GM12865 (cell line): Measurements from ENCODE around the gene NCOA4.
"Not testable (repeated sequence)": the region's sequence is repeated elsewhere in the genome, so short reads cannot be mapped to it uniquely, and the experiment has no call there.

Experiments used
- DNase-seq: peaks from one replicate; pipeline ENCODE4 v3.0.0; 2010; ENCODE audit warnings: low read depth
- H3K4me3 ChIP-seq: 2 replicates; pipeline ENCODE4 v1.5.1; 2011; ENCODE audit warnings: mild to moderate bottlenecking, low read depth, low read length, control low read depth
- TF ChIP-seq, protein P1 (sequence below): IDR thresholded peaks from 2 replicates; pipeline ENCODE4 v1.5.1; 2011; ENCODE audit warnings: low read length, control low read depth, low read depth, inconsistent platforms; ENCODE audit not compliant: insufficient read depth; ENCODE audit errors: missing control alignments

Gene NCOA4

GRCh38 chr10:46052791-46053375 is 22.5 kb upstream of the NCOA4 start:
- H3K4me3 ChIP-seq, result no peak overlapping the region
- DNase-seq, result no peak
- TF ChIP-seq, protein P1, sequence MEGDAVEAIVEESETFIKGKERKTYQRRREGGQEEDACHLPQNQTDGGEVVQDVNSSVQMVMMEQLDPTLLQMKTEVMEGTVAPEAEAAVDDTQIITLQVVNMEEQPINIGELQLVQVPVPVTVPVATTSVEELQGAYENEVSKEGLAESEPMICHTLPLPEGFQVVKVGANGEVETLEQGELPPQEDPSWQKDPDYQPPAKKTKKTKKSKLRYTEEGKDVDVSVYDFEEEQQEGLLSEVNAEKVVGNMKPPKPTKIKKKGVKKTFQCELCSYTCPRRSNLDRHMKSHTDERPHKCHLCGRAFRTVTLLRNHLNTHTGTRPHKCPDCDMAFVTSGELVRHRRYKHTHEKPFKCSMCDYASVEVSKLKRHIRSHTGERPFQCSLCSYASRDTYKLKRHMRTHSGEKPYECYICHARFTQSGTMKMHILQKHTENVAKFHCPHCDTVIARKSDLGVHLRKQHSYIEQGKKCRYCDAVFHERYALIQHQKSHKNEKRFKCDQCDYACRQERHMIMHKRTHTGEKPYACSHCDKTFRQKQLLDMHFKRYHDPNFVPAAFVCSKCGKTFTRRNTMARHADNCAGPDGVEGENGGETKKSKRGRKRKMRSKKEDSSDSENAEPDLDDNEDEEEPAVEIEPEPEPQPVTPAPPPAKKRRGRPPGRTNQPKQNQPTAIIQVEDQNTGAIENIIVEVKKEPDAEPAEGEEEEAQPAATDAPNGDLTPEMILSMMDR, result no peak

- no peak for DNase-seq
- TF ChIP-seq, protein P1, result no peak
- no peak overlapping the region for H3K4me3 ChIP-seq
Observed at GRCh38 chr10:46052057-46052790, 21.8 kb upstream of the NCOA4 start.

- no peak overlapping the region for H3K4me3 ChIP-seq
- peak; percentile 14 for DNase-seq
- TF ChIP-seq, protein P1, result no peak
Observed at GRCh38 chr10:46050941-46051623, 20.7 kb upstream of the NCOA4 start.

GRCh38 chr10:46049497-46049831 is 19.0 kb upstream of the NCOA4 start:
- not testable (repeated sequence) for H3K4me3 ChIP-seq, DNase-seq

- DNase-seq, result no peak
- TF ChIP-seq, protein P1, result no peak
Observed at GRCh38 chr10:46048152-46048551, 17.7 kb upstream of the NCOA4 start.

DNA sequence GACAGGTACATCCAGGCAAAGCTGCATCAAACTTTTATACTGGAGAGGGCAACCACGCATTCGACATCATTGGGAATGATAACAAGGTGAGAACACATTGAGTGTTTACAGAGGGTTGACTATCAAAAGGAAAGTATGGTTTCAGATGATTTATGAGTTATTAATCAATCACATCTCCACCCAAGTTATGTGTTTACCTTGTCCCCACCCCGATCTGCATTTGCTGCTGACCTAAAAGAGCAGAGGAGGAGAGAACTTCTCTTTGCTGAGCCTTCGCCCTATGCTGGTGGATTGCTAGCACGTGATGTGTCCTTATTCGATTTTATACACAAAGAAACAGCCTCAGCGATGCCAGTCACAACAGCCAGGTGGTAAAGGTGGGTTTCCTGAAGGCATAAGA is 15.8 kb upstream of the NCOA4 start, which contains the start of gene MSMB:
Gene MSMB (minus strand): TSS at position 9 of the 400 bp plus-strand sequence. CDS start 32 bp downstream, outside the sequence.
- DNase-seq, result no peak
- TF ChIP-seq, protein P1, result no peak
- H3K4me3 ChIP-seq, result no peak within 1 kb of the TSS

More at GRCh38 chr10:46048152-46048551, 17.7 kb upstream of the NCOA4 start:
- no peak overlapping the region for H3K4me3 ChIP-seq

- H3K4me3 ChIP-seq, result no peak overlapping the region
- TF ChIP-seq, protein P1, result no peak
- no peak for DNase-seq
Observed at GRCh38 chr10:46042527-46042926, 12.1 kb upstream of the NCOA4 start.
